GM21723 (cell line): ENCODE measurements around the gene GAR1.
"Not testable (repeated sequence)": the region's sequence is repeated elsewhere in the genome, so short reads cannot be mapped to it uniquely, and the experiment has no call there.

Experiments
- ATAC-seq: cut with Tn5 transposase; IDR thresholded peaks from one replicate; pipeline ENCODE4 v1.9.1; 2021; ENCODE audit warnings: mild to moderate bottlenecking, moderate library complexity; ENCODE audit not compliant: unreplicated experiment

GAR1 gene

GRCh38 chr4:109836985-109837384 lies 21.4 kb downstream of the GAR1 start:
- ATAC-seq = no peak

DNA sequence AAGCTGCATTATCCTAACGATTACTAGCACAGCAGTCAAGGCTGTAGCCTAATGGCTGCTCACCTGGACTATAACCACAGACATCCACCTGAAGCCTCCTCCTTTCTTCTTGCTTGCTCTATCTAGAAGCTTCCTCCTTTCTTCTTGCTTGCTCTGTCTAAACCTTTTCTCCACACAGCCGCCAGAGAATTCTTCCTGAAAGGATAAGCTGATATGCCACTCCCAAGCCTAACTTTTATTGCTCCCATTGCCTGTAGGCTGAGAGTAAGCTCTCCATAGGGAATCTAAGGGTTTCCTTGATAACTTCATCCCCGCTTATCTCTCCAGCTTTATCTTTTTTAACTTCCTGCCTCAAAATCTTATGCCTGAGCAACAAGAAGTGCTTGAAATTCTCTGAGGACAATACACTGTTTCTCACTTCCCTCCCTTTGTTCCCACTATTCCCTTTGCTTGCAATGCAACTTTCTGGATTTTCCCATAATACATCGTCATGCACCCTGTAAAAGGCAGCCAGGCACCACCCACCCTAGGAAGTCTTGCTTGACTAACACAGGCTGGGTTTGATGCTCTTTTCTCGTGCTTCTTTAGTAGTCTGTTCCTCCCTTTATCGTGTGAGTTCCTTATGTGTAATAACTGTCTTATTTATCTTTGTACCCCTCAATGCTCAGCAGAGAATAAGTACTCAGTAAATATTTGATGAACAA lies 31.0 kb downstream of the GAR1 start:
- ATAC-seq = no peak

- no peak for ATAC-seq
Observed at GRCh38 chr4:109847896-109848442, 32.4 kb downstream of the GAR1 start, which contains the start of gene LRIT3. TSS of gene LRIT3 (plus strand) at chr4:109848107. CDS start at chr4:109848202, 95 bp downstream.

GRCh38 chr4:109848501-109848900 lies 32.9 kb downstream of the GAR1 start:
- no peak for ATAC-seq

DNA sequence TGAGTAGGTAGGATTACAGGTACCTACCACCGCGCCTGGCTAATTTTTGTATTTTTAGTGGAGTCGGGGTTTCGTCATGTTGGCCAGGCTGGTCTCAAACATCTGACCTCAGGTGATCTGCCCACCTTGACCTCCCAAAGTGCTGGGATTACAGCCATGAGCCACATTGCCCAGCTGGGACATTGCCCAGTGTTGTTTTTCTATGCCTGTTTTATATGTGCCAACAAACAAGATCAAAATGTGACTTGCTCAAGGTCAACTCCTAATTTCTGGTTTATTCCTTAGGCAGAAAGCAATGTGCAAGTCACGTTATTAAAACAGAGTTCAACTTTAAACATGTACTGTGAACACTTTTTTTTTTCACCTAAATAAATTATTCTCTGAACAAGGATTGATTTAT lies 35.0 kb downstream of the GAR1 start:
- no peak for ATAC-seq

GRCh38 chr4:109859426-109860300 lies 44.1 kb downstream of the GAR1 start:
- ATAC-seq = not testable (repeated sequence)

GRCh38 chr4:109861271-109861670 lies 45.7 kb downstream of the GAR1 start:
- ATAC-seq = no peak

- no peak for ATAC-seq
Observed at GRCh38 chr4:109861916-109862511, 46.5 kb downstream of the GAR1 start.

DNA sequence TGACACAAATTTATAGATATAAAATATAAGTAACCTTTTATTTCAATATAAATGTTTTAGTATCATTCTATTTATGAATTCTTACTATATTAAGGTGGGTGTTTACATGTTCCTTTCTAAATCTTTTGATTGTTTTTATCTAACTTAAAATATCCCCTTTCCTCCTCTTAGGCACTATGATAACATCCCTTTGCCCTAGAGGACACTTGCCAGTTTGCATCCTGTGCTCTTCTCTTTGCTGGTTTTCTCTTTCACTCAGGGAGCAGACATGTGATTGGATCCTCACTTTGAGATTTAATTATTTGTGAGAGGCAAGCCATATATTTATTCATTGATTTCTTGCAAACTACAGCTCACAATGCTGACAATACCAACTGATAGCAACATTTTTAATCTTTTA lies 48.6 kb downstream of the GAR1 start:
- ATAC-seq = no peak

- no peak for ATAC-seq
Observed at GRCh38 chr4:109870061-109870460, 54.5 kb downstream of the GAR1 start.

DNA sequence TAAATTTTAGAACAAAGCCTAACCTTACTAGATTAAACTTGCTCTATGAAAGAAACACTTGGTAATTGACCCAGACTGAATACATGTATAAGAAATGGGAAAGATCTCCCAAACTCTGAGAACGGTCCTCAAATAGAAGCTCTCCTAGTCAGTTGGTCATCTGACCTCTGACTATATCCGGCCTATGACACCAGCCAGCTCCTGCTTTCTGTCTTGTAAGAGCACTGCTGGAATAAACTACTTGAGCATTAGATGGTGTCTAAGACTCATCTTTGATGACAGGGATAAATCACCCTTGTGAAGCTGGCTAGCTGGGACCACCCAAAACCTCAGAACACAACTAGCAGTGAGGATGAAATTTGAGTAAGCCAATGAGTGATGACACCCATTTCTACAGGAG lies 56.5 kb downstream of the GAR1 start:
- ATAC-seq = no peak

- no peak for ATAC-seq
Observed at GRCh38 chr4:109872950-109873656, 57.5 kb downstream of the GAR1 start.

DNA sequence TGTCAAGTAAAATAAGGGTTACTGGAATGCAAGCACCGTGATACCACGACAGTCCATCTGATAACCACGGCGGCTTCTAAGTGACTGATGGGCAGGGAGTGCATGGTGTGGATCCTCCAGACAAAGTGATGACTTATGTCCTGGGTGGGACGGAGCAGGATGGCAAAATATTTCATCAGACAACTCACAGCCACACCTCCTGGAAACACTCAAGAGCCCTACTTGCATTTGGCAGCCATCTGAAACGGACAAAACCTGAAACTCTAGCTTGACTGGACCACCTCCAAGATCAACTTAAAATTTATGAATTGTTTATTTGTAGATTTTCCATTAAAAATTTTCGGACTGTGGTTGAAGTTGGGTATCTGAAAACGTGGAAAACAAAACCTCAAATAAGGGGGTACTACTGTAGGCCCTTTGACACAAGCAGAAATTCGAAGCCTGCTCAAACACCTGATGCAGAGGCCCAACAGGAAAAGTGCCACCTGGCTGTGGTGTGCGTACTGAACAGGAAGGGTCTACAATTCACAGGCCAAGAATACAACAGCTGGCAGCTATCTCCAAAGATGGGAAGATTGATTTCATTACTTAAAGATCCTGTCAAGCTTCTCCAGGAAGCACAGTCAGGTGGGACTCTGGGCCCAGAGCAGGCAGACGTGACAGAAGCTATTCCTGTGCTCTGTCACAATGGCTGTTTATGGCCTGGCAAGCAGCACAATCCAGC lies 58.4 kb downstream of the GAR1 start:
- no peak for ATAC-seq
